A549 (cell line): ENCODE data around the gene MRFAP1.

Source experiments
- CHD2 ChIP-seq: fragments of 150-350 bp; IDR thresholded peaks from 2 replicates; pipeline ENCODE4 v1.6.1; 2014; ENCODE audit warnings: low read length; ENCODE audit not compliant: partially characterized antibody
- CHD4 ChIP-seq: fragments of 200-600 bp; sonication (generic); IDR thresholded peaks from 2 replicates; pipeline ENCODE4 v1.6.1; 2016; ENCODE audit warnings: antibody characterized with exemption, mild to moderate bottlenecking, borderline replicate concordance
- EP300 ChIP-seq, 2 experiments: fragments of >200 bp; sonication (Bioruptor Twin); formaldehyde crosslinking; IDR thresholded peaks; 2 replicates in 1 of 2; 3 replicates in 1 of 2; pipeline ENCODE4 v1.6.1; 2016 to 2017
- KDM5A ChIP-seq: fragments of 200-600 bp; sonication (generic); IDR thresholded peaks from 2 replicates; pipeline ENCODE4 v1.6.1; 2016; ENCODE audit warnings: antibody characterized with exemption, mild to moderate bottlenecking
- MAFK ChIP-seq: fragments of 450-650 bp; IDR thresholded peaks from 2 replicates; pipeline ENCODE4 v1.6.1; 2014; ENCODE audit not compliant: partially characterized antibody
- MYC ChIP-seq: IDR thresholded peaks from 2 replicates; pipeline ENCODE4 v1.6.1; 2012; ENCODE audit warnings: mild to moderate bottlenecking, inconsistent platforms, low read length, improper control_type of control experiment, borderline replicate concordance
- NR3C1 ChIP-seq: fragments of >200 bp; sonication (Bioruptor Twin); formaldehyde crosslinking; IDR thresholded peaks from 3 replicates; pipeline ENCODE4 v1.6.1; 2017
- POLR2A ChIP-seq: IDR thresholded peaks from 2 replicates; pipeline ENCODE4 v1.6.1; 2012; ENCODE audit warnings: mild to moderate bottlenecking, low read length
- SMC3 ChIP-seq: fragments of >200 bp; sonication (Bioruptor Twin); formaldehyde crosslinking; IDR thresholded peaks from 3 replicates; pipeline ENCODE4 v1.6.1; 2018; ENCODE audit warnings: inconsistent platforms
- TF ChIP-seq, protein P1 (sequence below): fragments of >200 bp; sonication (Bioruptor Twin); formaldehyde crosslinking; IDR thresholded peaks from 3 replicates; pipeline ENCODE4 v1.5.1; 2016
- TF ChIP-seq, protein P2 (sequence below): fragments of 200-600 bp; sonication (generic); IDR thresholded peaks from 2 replicates; pipeline ENCODE4 v1.6.1; 2016; ENCODE audit warnings: antibody characterized with exemption, mild to moderate bottlenecking, moderate library complexity

DNA sequence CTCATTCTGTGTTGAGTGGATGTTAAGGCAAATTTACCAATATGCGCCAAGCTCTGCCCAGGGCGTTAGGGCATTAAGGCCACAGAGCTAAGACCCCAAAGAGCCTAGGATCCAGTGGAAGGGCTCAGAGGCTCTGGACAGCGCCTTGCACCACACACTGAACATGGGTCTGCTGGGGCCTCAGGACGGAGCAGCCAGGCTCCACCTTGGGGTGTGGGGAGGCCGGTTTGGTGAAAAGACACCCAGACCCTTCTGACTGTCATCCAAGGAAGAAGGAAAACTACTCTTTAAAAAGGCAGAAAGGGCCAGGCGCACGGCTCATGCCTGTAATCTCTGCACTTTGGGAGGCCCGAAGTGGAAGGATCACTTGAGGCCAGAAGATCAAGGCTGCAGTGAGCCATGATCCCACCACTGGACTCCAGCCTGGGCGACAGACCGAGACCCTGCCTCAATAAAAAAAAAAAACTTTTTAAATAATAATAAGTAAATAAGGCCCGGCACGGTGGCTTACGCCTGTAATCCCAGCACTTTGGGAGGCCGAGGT lies 1.3 kb upstream of the MRFAP1 start:
- TF ChIP-seq, protein P1, sequence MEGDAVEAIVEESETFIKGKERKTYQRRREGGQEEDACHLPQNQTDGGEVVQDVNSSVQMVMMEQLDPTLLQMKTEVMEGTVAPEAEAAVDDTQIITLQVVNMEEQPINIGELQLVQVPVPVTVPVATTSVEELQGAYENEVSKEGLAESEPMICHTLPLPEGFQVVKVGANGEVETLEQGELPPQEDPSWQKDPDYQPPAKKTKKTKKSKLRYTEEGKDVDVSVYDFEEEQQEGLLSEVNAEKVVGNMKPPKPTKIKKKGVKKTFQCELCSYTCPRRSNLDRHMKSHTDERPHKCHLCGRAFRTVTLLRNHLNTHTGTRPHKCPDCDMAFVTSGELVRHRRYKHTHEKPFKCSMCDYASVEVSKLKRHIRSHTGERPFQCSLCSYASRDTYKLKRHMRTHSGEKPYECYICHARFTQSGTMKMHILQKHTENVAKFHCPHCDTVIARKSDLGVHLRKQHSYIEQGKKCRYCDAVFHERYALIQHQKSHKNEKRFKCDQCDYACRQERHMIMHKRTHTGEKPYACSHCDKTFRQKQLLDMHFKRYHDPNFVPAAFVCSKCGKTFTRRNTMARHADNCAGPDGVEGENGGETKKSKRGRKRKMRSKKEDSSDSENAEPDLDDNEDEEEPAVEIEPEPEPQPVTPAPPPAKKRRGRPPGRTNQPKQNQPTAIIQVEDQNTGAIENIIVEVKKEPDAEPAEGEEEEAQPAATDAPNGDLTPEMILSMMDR: no peak
- TF ChIP-seq CHD4: no peak
- no peak for TF ChIP-seq MYC
- TF ChIP-seq CHD2: no peak
- TF ChIP-seq KDM5A: no peak
- TF ChIP-seq POLR2A: no peak
- TF ChIP-seq EP300 (IDR thresholded peaks at IDR 0.05): no peak
- TF ChIP-seq, protein P2, sequence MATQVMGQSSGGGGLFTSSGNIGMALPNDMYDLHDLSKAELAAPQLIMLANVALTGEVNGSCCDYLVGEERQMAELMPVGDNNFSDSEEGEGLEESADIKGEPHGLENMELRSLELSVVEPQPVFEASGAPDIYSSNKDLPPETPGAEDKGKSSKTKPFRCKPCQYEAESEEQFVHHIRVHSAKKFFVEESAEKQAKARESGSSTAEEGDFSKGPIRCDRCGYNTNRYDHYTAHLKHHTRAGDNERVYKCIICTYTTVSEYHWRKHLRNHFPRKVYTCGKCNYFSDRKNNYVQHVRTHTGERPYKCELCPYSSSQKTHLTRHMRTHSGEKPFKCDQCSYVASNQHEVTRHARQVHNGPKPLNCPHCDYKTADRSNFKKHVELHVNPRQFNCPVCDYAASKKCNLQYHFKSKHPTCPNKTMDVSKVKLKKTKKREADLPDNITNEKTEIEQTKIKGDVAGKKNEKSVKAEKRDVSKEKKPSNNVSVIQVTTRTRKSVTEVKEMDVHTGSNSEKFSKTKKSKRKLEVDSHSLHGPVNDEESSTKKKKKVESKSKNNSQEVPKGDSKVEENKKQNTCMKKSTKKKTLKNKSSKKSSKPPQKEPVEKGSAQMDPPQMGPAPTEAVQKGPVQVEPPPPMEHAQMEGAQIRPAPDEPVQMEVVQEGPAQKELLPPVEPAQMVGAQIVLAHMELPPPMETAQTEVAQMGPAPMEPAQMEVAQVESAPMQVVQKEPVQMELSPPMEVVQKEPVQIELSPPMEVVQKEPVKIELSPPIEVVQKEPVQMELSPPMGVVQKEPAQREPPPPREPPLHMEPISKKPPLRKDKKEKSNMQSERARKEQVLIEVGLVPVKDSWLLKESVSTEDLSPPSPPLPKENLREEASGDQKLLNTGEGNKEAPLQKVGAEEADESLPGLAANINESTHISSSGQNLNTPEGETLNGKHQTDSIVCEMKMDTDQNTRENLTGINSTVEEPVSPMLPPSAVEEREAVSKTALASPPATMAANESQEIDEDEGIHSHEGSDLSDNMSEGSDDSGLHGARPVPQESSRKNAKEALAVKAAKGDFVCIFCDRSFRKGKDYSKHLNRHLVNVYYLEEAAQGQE: no peak
- no peak for TF ChIP-seq MAFK
- TF ChIP-seq SMC3: no peak
- no peak for TF ChIP-seq NR3C1
